Activated CD8-positive, alpha-beta T cell treated with anti-CD3 and anti-CD28 coated beads for 36 hours (primary cell): ENCODE results near the gene RPS15A. TPM values are rescaled to one million over a fixed set of nuclear protein-coding genes. Genes with fewer than 3 reads are reported as not detected.
"Not testable (repeated sequence)": the region's sequence is repeated elsewhere in the genome, so short reads cannot be mapped to it uniquely, and the experiment has no call there.

Experiments
- ATAC-seq: fragments of 200-7000 bp; cut with Tn5 transposase; one replicate; pipeline ENCODE4 v1.10.0; 2021; ENCODE audit warnings: mild to moderate bottlenecking, moderate library complexity
- CTCF ChIA-PET: fragments of 350-600 bp; sonication (Branson Sonifier 250); formaldehyde crosslinking; loops from one replicate; lab custom pipeline; 2021; ENCODE audit warnings: antibody characterized with exemption; lab: Charles Lee
- POLR2A ChIA-PET: fragments of 350-600 bp; sonication (Branson Sonifier 250); formaldehyde crosslinking; loops from one replicate; lab custom pipeline; 2021; ENCODE audit warnings: antibody characterized with exemption; lab: Charles Lee
- DNase-seq: peaks from one replicate; pipeline ENCODE4 v3.0.0-alpha.2; 2020
- H3K27ac Mint-ChIP-seq: one replicate; pipeline ENCODE4 v1.8.0; 2021; ENCODE audit warnings: mild to moderate bottlenecking, mixed read lengths
- H3K27me3 Mint-ChIP-seq: one replicate; pipeline ENCODE4 v1.8.0; 2021; ENCODE audit warnings: mixed read lengths
- H3K36me3 Mint-ChIP-seq: one replicate; pipeline ENCODE4 v1.8.0; 2021; ENCODE audit warnings: low read depth, mixed read lengths
- H3K4me1 Mint-ChIP-seq: one replicate; pipeline ENCODE4 v1.8.0; 2021; ENCODE audit warnings: low read depth, mixed read lengths
- H3K4me3 Mint-ChIP-seq: one replicate; pipeline ENCODE4 v1.8.0; 2021; ENCODE audit warnings: mild to moderate bottlenecking, moderate library complexity, mixed read lengths
- H3K9me3 Mint-ChIP-seq: one replicate; pipeline ENCODE4 v1.8.0; 2021; ENCODE audit warnings: mixed read lengths
- CTCF ChIP-seq: fragments of 200-600 bp; IDR thresholded peaks from one replicate; pipeline ENCODE4 v1.8.0; 2022; ENCODE audit warnings: antibody characterized with exemption, mild to moderate bottlenecking
- intact Hi-C: fragments of 100-400 bp; cut with micrococcal nuclease; formaldehyde crosslinking; loops from one replicate; pipeline ENCODE4 v1.10.0; 2022
- total RNA-seq, 2 experiments: library from RNA; stranded (reverse); gene quantifications; one replicate each; pipeline ENCODE4 v1.2.3, GENCODE V29; 2021

RPS15A gene
- total RNA-seq, 2 experiments from 2014 or later: 2,201 to 2,213 TPM

- no peaks in the 10 kb centered on the region for H3K27me3 Mint-ChIP-seq
- ChIA-PET POLR2A (interaction anchor here (1.0 to 11.1 kb wide), 5 partner anchors 9 to 19 kb away, joined by 3 to 210 read pairs (median 5); partner anchors contain the start of gene ARL6IP1), CTCF (no interaction called here)
- TF ChIP-seq CTCF: no peak
- peaks cover 45% of the 10 kb centered on the region for H3K4me1 Mint-ChIP-seq
- H3K9me3 Mint-ChIP-seq: no peaks in the 10 kb centered on the region
- peak overlapping the region; percentile 80 for H3K27ac Mint-ChIP-seq
- peak; percentile 39 for DNase-seq
- intact Hi-C loops: no loop called here
- no peak overlapping the region for H3K4me3 Mint-ChIP-seq
- peak; percentile 31 for ATAC-seq
- peaks cover 53% of the 10 kb centered on the region for H3K36me3 Mint-ChIP-seq
Observed at GRCh38 chr16:18782697-18783429, 7.3 kb downstream of the RPS15A start.

GRCh38 chr16:18781232-18781631, 8.9 kb downstream of the RPS15A start:
- H3K27me3 Mint-ChIP-seq, H3K9me3 Mint-ChIP-seq, intact Hi-C loops, H3K4me3 Mint-ChIP-seq, CTCF ChIA-PET, DNase-seq, H3K27ac Mint-ChIP-seq, ATAC-seq, POLR2A ChIA-PET: not testable (repeated sequence)
- Mint-ChIP-seq H3K36me3 (peaks cover 38% of the 10 kb centered on the region), H3K4me1 (peaks cover 32% of the 10 kb centered on the region)

GRCh38 chr16:18780460-18781026, 9.6 kb downstream of the RPS15A start:
- H3K27me3 Mint-ChIP-seq, H3K27ac Mint-ChIP-seq, H3K9me3 Mint-ChIP-seq, CTCF ChIA-PET, intact Hi-C loops, POLR2A ChIA-PET, DNase-seq, ATAC-seq, H3K4me3 Mint-ChIP-seq: not testable (repeated sequence)
- Mint-ChIP-seq H3K36me3 (peaks cover 31% of the 10 kb centered on the region), H3K4me1 (peaks cover 25% of the 10 kb centered on the region)

GRCh38 chr16:18777664-18778063, 12.5 kb downstream of the RPS15A start:
- H3K27me3 Mint-ChIP-seq, H3K36me3 Mint-ChIP-seq, ATAC-seq, H3K4me1 Mint-ChIP-seq, CTCF ChIA-PET, H3K9me3 Mint-ChIP-seq, DNase-seq, POLR2A ChIA-PET, H3K4me3 Mint-ChIP-seq, H3K27ac Mint-ChIP-seq, intact Hi-C loops: not testable (repeated sequence)

- intact Hi-C loops, H3K27me3 Mint-ChIP-seq, CTCF ChIA-PET, H3K36me3 Mint-ChIP-seq, H3K27ac Mint-ChIP-seq, H3K4me1 Mint-ChIP-seq, DNase-seq, H3K4me3 Mint-ChIP-seq, H3K9me3 Mint-ChIP-seq, POLR2A ChIA-PET: not testable (repeated sequence)
- ATAC-seq: peak; percentile 10
Observed at GRCh38 chr16:18776334-18776733, 13.8 kb downstream of the RPS15A start.

- CTCF ChIA-PET, H3K9me3 Mint-ChIP-seq, H3K27me3 Mint-ChIP-seq, H3K36me3 Mint-ChIP-seq, H3K27ac Mint-ChIP-seq, DNase-seq, H3K4me1 Mint-ChIP-seq, intact Hi-C loops, ATAC-seq, H3K4me3 Mint-ChIP-seq: not testable (repeated sequence)
- POLR2A ChIA-PET: interaction anchor here (0.6 to 1.8 kb wide), 7 partner anchors 7 to 398 kb away, joined by 3 to 9 read pairs (median 5); no protein-coding TSS in a partner anchor
Observed at GRCh38 chr16:18774651-18775050, 15.5 kb downstream of the RPS15A start.

- H3K4me3 Mint-ChIP-seq, H3K27ac Mint-ChIP-seq, H3K9me3 Mint-ChIP-seq, intact Hi-C loops, H3K27me3 Mint-ChIP-seq, H3K36me3 Mint-ChIP-seq, ATAC-seq, CTCF ChIA-PET, DNase-seq: not testable (repeated sequence)
- H3K4me1 Mint-ChIP-seq: peaks cover 13% of the 10 kb centered on the region
- POLR2A ChIA-PET: interaction anchor here (0.9 to 1.4 kb wide), 3 partner anchors 12 to 16 kb away, joined by 3 to 6 read pairs (median 5); no protein-coding TSS in a partner anchor
Observed at GRCh38 chr16:18772171-18772570, 18.0 kb downstream of the RPS15A start.

GRCh38 chr16:18770336-18770962, 19.7 kb downstream of the RPS15A start:
- H3K36me3 Mint-ChIP-seq, DNase-seq, H3K4me3 Mint-ChIP-seq, H3K27me3 Mint-ChIP-seq, H3K27ac Mint-ChIP-seq, CTCF ChIA-PET, POLR2A ChIA-PET, intact Hi-C loops, H3K9me3 Mint-ChIP-seq: not testable (repeated sequence)
- peaks cover 13% of the 10 kb centered on the region for H3K4me1 Mint-ChIP-seq
- ATAC-seq: peak; percentile 35

- intact Hi-C loops, H3K27me3 Mint-ChIP-seq, H3K27ac Mint-ChIP-seq, H3K4me3 Mint-ChIP-seq, H3K36me3 Mint-ChIP-seq, H3K9me3 Mint-ChIP-seq, CTCF ChIA-PET: not testable (repeated sequence)
- ATAC-seq (peak; percentile 75), DNase-seq (peak; percentile 51)
- POLR2A ChIA-PET: interaction anchor here (0.7 to 1.2 kb wide), 2 partner anchors 8 to 21 kb away, joined by 4 read pairs; no protein-coding TSS in a partner anchor
- H3K4me1 Mint-ChIP-seq: peaks cover 13% of the 10 kb centered on the region
Observed at GRCh38 chr16:18767217-18767616, 22.9 kb downstream of the RPS15A start.

- H3K27me3 Mint-ChIP-seq, CTCF ChIA-PET, DNase-seq, H3K4me3 Mint-ChIP-seq, H3K27ac Mint-ChIP-seq, intact Hi-C loops, POLR2A ChIA-PET, H3K36me3 Mint-ChIP-seq, H3K9me3 Mint-ChIP-seq: not testable (repeated sequence)
- peaks cover 10% of the 10 kb centered on the region for H3K4me1 Mint-ChIP-seq
- peak; percentile 17 for ATAC-seq
Observed at GRCh38 chr16:18762713-18763112, 27.4 kb downstream of the RPS15A start.
